Upper lobe of right lung (tissue), 1 donor: ENCODE results near the gene RPL31. TPM values are rescaled to one million over a fixed set of nuclear protein-coding genes. Genes with fewer than 3 reads are reported as not detected.

Experiments
- ATAC-seq: fragments of 200-7000 bp; cut with Tn5 transposase; one replicate; pipeline ENCODE4 v1.9.1; 2020; ENCODE audit warnings: mild to moderate bottlenecking, moderate library complexity
- DNase-seq: peaks from one replicate; pipeline ENCODE4 v3.0.0-alpha.2; 2020
- H3K27ac ChIP-seq: fragments of 200-600 bp; one replicate; pipeline ENCODE4 v1.8.0; 2022
- H3K27me3 ChIP-seq: fragments of 200-600 bp; one replicate; pipeline ENCODE4 v1.8.0; 2022; ENCODE audit warnings: mild to moderate bottlenecking
- H3K36me3 ChIP-seq: fragments of 200-600 bp; one replicate; pipeline ENCODE4 v1.8.0; 2022
- H3K4me1 ChIP-seq: fragments of 200-600 bp; one replicate; pipeline ENCODE4 v1.8.0; 2022
- H3K4me3 ChIP-seq: fragments of 200-600 bp; one replicate; pipeline ENCODE4 v1.8.0; 2022; ENCODE audit warnings: mild to moderate bottlenecking
- H3K9me3 ChIP-seq: fragments of 200-600 bp; one replicate; pipeline ENCODE4 v1.8.0; 2022
- CTCF ChIP-seq: fragments of 200-600 bp; IDR thresholded peaks from one replicate; pipeline ENCODE4 v1.8.0; 2022; ENCODE audit warnings: antibody characterized with exemption
- intact Hi-C: fragments of 100-400 bp; cut with DNase I; formaldehyde crosslinking; loops from one replicate; pipeline ENCODE4 v1.11.0; 2022
- total RNA-seq: library from RNA; stranded (reverse); fragmentation: NEBNext Ultra II Directional; extraction: Animal tissue kit (Norgen Biotek cat#: 25700); gene quantifications from one replicate; pipeline ENCODE4 v1.2.1, GENCODE V29; 2021
- donor health status: DM: no; HTN: yes; CAD: no; lungs with severe emphysema.

The RPL31 gene
- total RNA-seq, 1 donor from 2014 or later: 1,071 TPM

- no peak overlapping the region for H3K4me3 ChIP-seq
- DNase-seq (no peak), ATAC-seq (no peak)
- TF ChIP-seq CTCF: no peak
- H3K36me3 ChIP-seq: peaks cover 37% of the 10 kb centered on the region
- intact Hi-C loops: no loop called here
- H3K27me3 ChIP-seq: no peaks in the 10 kb centered on the region
- no peaks in the 10 kb centered on the region for H3K4me1 ChIP-seq
- no peaks in the 10 kb centered on the region for H3K9me3 ChIP-seq
- no peak overlapping the region for H3K27ac ChIP-seq
Measured at GRCh38 chr2:101018934-101019333, 16.8 kb downstream of the RPL31 start.

GRCh38 chr2:101022221-101022620 is 20.1 kb downstream of the RPL31 start:
- Histone ChIP-seq H3K9me3 (no peaks in the 10 kb centered on the region), H3K27ac (no peak overlapping the region), H3K4me3 (no peak overlapping the region), H3K36me3 (peaks cover 51% of the 10 kb centered on the region), H3K27me3 (no peaks in the 10 kb centered on the region), H3K4me1 (no peaks in the 10 kb centered on the region)
- no peak for ATAC-seq
- intact Hi-C loops: no loop called here
- DNase-seq: no peak
- TF ChIP-seq CTCF: no peak

- Histone ChIP-seq H3K36me3 (peaks cover 55% of the 10 kb centered on the region), H3K27me3 (no peaks in the 10 kb centered on the region), H3K27ac (no peak overlapping the region), H3K4me1 (no peaks in the 10 kb centered on the region), H3K9me3 (no peaks in the 10 kb centered on the region), H3K4me3 (no peak overlapping the region)
- ATAC-seq (no peak), DNase-seq (no peak)
- intact Hi-C loops: no loop called here
- TF ChIP-seq CTCF: no peak
Measured at GRCh38 chr2:101023327-101024107, 21.4 kb downstream of the RPL31 start.

GRCh38 chr2:101025561-101025960 is 23.5 kb downstream of the RPL31 start:
- H3K36me3 ChIP-seq: peaks cover 40% of the 10 kb centered on the region

GRCh38 chr2:101026253-101026701 is 24.2 kb downstream of the RPL31 start:
- ATAC-seq (no peak), DNase-seq (no peak)
- Histone ChIP-seq H3K4me1 (no peaks in the 10 kb centered on the region), H3K4me3 (no peak overlapping the region), H3K27ac (no peak overlapping the region), H3K27me3 (no peaks in the 10 kb centered on the region), H3K36me3 (peaks cover 33% of the 10 kb centered on the region), H3K9me3 (no peaks in the 10 kb centered on the region)
- no peak for TF ChIP-seq CTCF
- intact Hi-C loops: no loop called here

More at GRCh38 chr2:101025561-101025960, 23.5 kb downstream of the RPL31 start:
- Histone ChIP-seq H3K27me3 (no peaks in the 10 kb centered on the region), H3K27ac (no peak overlapping the region), H3K9me3 (no peaks in the 10 kb centered on the region), H3K4me1 (no peaks in the 10 kb centered on the region), H3K4me3 (no peak overlapping the region)
- TF ChIP-seq CTCF: no peak
- intact Hi-C loops: no loop called here
- no peak for ATAC-seq
- DNase-seq: no peak
